GM19468 (cell line): ENCODE measurements around the gene MDH1B.
A peak's percentile ranks its signal among the peaks of the same experiment; 100 is the strongest.

Experiments
- ATAC-seq: cut with Tn5 transposase; IDR thresholded peaks from one replicate; pipeline ENCODE4 v1.9.1; 2021; ENCODE audit warnings: mild to moderate bottlenecking, moderate library complexity, moderate number of reproducible peaks; ENCODE audit not compliant: unreplicated experiment; ENCODE audit errors: extremely low read depth

The MDH1B gene

DNA sequence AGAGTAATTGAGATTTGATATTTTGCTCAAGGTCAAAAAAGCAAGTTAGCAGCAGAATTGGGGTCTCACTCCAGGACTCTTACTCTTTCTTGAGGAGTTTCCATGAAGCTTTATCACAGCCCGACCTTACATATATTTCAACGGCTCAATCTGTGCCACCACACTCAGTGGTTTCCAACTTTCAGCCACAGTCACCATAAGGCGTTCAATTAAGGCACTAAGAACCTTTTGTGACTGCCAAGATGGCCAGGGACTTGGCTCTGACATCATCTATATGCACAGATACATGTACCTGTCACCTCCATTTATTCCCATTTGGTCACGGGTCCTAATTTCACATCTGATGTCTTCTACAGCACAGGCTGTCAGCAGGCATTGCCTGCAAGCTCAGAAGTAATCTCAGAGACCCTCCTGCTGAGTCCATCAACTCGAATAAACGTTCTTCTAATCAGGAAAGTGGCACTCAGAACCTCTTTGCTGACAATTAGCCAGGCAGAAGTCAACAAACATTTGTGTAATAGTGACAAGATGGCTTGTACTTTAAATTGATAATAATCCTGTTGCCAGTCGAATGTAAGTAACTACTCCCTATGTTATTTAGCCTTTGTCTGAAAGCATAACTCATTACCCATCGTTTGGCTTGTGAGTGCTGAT, 63.0 kb downstream of the MDH1B start:
- no peak for ATAC-seq

- no peak for ATAC-seq
Observed at GRCh38 chr2:206700156-206700555, 65.0 kb downstream of the MDH1B start.

GRCh38 chr2:206698811-206699210, 66.3 kb downstream of the MDH1B start:
- ATAC-seq = no peak

DNA sequence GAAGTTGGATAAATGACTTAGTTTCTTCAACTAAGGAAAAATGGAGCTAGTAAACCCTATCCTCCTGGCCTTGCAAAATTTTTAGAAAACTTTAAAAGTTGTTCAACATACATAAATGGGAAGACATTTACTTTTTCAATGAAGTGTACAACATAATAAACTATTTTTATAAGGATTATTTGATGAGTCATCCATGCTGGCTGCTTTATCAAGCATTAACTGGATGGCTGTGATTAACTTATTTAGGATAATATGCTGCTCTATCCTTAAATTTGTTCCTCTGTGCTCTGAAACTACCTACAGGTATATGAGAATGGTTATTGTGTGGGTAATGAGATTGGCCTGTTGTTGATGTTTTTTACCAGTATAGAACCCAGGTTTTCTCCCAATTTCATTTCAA, 68.2 kb downstream of the MDH1B start:
- ATAC-seq = no peak

- ATAC-seq = peak; percentile 69
Observed at GRCh38 chr2:206693399-206694137, 71.6 kb downstream of the MDH1B start.

- no peak for ATAC-seq
Observed at GRCh38 chr2:206692971-206693370, 72.2 kb downstream of the MDH1B start.

- ATAC-seq = no peak
Observed at GRCh38 chr2:206688990-206689389, 76.1 kb downstream of the MDH1B start.

- no peak for ATAC-seq
Observed at GRCh38 chr2:206688453-206688852, 76.7 kb downstream of the MDH1B start.
